Activated effector memory CD4-positive, alpha-beta T cell treated with anti-CD3 and anti-CD28 coated beads, Interleukin-2, amount 50 U/mL, for 16 hours (primary cell): Measurements from ENCODE around the gene PGF.
A peak's percentile ranks its signal among the peaks of the same experiment; 100 is the strongest.

ENCODE experiments used
- DNase-seq: peaks from one replicate; pipeline ENCODE4 v3.0.0-alpha.2; 2020

Gene PGF

GRCh38 chr14:74954947-74955228 lies 509 bp downstream of the PGF start:
- DNase-seq, result no peak

- no peak for DNase-seq
These were observed 1.0 kb downstream of the PGF start for GRCh38 chr14:74954232-74954946.

- no peak for DNase-seq
These were observed 1.7 kb downstream of the PGF start for GRCh38 chr14:74953686-74954085.

- no peak for DNase-seq
These were observed 2.5 kb downstream of the PGF start for GRCh38 chr14:74952697-74953484.

- no peak for DNase-seq
These were observed 3.2 kb downstream of the PGF start for GRCh38 chr14:74952180-74952665.

- DNase-seq, result no peak
These were observed 3.8 kb downstream of the PGF start for GRCh38 chr14:74951443-74952179.

- no peak for DNase-seq
These were observed 4.5 kb downstream of the PGF start for GRCh38 chr14:74950795-74951442.

GRCh38 chr14:74949859-74950573 lies 5.4 kb downstream of the PGF start:
- no peak for DNase-seq

GRCh38 chr14:74949191-74949601 lies 6.2 kb downstream of the PGF start:
- no peak for DNase-seq

- no peak for DNase-seq
These were observed 6.9 kb downstream of the PGF start for GRCh38 chr14:74948228-74949175.

- DNase-seq, result no peak
These were observed 7.8 kb downstream of the PGF start for GRCh38 chr14:74947353-74948227.

- DNase-seq, result no peak
These were observed 8.6 kb downstream of the PGF start for GRCh38 chr14:74946659-74947281.

- peak; percentile 88 for DNase-seq
These were observed 9.3 kb downstream of the PGF start for GRCh38 chr14:74945852-74946658.

- peak; percentile 69 for DNase-seq
These were observed 10.0 kb downstream of the PGF start for GRCh38 chr14:74945261-74945851.

GRCh38 chr14:74942608-74943007 lies 12.8 kb downstream of the PGF start:
- peak; percentile 72 for DNase-seq

GRCh38 chr14:74942181-74942580 lies 13.2 kb downstream of the PGF start:
- no peak for DNase-seq

GRCh38 chr14:74941676-74942097 lies 13.7 kb downstream of the PGF start:
- peak; percentile 87 for DNase-seq

GRCh38 chr14:74940956-74941565 lies 14.3 kb downstream of the PGF start:
- DNase-seq, result no peak
